Measurements from ENCODE around the gene ARHGAP42.

The ARHGAP42 gene

GRCh38 chr11:100769165-100769564 lies 82.1 kb downstream of the ARHGAP42 start:
- no peak for DNase-seq

DNA sequence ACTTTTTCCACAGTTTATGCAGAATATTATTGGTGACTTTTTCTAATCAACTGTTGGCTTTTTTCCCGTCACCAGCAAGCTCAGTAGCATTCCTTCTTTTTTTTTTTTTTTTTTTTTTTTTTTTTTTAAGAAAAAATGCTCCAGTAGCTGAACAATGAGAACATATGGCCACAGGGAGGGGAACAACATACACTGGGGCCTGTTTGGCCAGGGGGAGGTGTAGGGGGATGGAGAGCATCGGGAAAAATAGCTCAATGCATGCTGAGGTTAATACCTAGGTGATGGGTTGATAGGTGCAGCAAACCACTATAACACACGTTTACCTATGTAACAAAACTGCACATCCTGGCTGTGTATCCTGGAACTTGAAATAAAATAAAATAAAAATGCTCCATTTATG lies 82.5 kb downstream of the ARHGAP42 start:
- no peak for DNase-seq

GRCh38 chr11:100774132-100774531 lies 87.0 kb downstream of the ARHGAP42 start:
- DNase-seq = no peak

DNA sequence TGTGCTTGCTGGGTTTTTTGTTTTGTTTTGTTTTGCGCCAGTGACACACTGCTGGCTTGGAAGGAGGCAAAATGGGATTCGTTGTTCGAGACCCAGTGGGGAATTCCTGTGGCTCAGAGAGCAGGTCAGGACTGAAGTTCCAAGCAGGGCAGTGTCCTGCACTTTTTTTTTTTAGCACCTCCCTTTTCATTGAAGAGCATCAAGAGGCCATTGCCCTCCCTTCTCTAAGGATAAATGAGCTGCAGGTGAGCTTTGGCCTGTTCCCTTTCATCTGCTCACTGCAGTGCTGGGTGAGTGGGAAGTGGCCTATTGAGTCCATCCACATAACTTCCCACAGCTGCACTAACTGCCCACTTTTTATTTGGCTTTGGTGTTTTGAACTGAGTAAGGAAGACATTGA lies 87.8 kb downstream of the ARHGAP42 start:
- DNase-seq = no peak

DNA sequence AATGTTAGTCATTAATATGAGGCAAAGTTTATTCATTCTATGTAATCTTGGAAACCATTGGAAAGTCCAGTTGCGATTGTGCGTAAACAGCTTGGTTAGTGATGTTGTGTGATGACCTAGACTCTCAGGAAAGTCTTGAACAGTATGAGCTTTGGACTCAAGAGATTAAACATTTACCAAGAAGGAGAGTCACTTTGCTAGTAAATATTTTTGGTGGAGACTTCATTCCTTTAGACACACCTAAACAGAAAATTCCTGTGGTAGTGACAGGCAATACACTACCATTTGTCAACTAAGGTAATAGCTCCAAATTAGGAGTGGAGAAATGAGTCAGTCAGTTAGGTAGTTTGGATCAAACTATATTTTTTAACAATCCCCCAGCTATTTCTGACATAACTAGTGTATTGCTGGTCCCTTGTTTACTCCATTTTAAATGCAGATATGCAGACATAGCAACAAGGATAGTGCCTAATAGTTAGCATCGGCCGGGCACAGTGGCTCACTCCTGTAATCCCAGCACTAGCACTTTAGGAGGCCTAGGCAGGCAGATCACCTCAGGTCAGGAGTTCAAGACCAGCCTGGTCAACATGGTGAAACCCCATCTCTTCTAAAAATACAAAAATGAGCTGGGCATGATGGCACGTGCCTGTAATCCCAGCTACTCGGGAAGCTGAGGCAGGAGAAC lies 89.3 kb downstream of the ARHGAP42 start:
- DNase-seq = no peak

- DNase-seq = no peak
Observed at GRCh38 chr11:100777103-100777502, 90.0 kb downstream of the ARHGAP42 start.

DNA sequence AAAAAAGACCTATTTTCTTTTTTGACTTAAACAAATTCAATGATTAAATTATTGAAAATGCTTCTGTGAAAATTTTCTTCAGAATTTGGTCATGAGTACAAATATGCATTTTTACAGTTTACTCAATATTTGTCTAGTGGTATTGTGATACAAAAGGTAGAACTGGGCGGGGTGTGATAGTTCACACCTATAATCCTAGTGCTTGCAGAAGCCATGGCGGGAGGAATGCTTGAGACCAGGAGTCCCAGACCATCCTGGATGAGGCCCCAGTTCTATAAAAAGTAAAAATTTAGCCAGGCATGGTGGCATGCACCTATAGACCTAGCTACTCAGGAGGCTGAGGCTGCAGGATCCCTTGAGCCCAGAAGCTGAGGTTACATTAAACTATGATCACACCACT lies 90.6 kb downstream of the ARHGAP42 start:
- no peak for DNase-seq

- no peak for DNase-seq
Observed at GRCh38 chr11:100778166-100778785, 91.2 kb downstream of the ARHGAP42 start.

DNA sequence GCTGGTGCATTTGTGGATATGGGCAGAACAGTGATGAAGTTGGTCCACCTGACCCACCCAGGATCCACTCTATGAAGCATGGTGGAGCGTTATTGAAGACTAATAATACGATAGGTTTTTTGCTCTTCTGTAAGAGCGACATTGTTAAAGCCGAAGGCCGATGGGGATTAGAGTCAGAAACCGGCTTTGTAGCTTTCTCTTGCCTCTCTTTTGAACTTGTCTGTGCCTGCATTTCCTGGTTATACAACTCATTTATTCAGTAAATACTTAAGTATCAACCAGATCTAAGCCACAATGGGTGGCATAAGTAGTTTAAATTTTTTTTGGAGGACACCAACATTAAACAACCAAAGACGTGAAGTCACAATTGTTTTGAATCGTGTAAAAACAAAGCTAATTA lies 93.4 kb downstream of the ARHGAP42 start:
- DNase-seq = no peak

- DNase-seq = no peak
Observed at GRCh38 chr11:100785148-100785983, 98.3 kb downstream of the ARHGAP42 start.

GRCh38 chr11:100788561-100789295 lies 101.6 kb downstream of the ARHGAP42 start:
- no peak for DNase-seq

- no peak for DNase-seq
Observed at GRCh38 chr11:100789500-100789899, 102.4 kb downstream of the ARHGAP42 start.

DNA sequence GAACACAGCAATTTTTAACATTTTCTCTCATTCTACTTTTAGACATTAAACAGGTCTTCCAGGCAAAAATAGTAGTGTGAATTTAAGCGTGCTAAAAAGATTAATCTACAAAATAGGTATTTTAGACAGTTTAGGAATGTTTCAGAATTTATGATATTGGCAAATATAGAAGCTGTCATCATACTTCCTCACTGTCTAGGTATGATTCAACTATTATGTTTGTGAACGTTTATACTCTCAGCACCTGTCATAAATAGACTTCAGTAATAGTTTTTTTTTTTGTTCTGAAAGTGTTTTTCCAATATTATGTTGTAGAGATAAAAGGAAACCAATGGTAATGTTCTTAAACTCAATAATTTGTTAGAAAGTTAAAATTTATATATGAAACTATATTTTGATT lies 103.0 kb downstream of the ARHGAP42 start:
- no peak for DNase-seq

DNA sequence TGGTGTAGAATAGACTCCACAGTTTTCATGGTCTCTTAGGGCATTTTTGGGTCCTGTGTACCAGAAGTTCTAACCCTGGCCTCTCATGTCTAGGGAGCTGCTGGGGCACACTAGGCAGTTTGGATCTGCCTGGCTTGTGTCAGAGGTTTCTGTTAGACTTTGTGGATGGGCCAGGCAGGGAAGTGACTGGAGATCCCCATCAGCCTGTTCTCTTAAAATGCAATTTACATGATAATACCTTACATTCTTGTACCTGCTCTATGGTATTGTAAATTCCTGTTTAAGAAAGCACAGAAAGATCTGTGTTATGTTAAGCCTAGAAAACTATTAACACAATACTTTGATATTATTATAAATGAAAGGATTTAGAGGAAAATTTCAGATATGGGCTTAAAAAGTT lies 104.0 kb downstream of the ARHGAP42 start:
- no peak for DNase-seq

- no peak for DNase-seq
Observed at GRCh38 chr11:100791860-100792259, 104.8 kb downstream of the ARHGAP42 start.

DNA sequence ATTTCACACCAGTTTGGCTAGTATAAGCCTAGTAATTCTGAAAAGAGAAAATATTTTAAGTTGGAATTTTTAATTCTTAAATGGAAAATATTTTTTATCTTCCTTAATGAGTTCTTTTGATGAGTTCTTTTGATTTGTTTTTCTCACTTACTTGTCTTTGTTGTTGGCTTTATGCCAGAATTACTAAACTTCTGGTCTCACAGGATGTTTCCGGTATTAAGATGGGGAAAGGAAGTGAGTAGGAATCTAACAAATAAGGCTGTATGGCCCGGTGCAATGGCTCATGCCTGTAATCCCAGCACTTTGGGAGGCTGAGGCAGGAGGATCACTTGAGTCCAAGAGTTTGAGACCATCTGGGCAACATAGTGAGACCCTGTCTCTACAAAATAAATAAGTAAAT lies 106.4 kb downstream of the ARHGAP42 start:
- no peak for DNase-seq

GRCh38 chr11:100794446-100794845 lies 107.4 kb downstream of the ARHGAP42 start:
- DNase-seq = no peak

GRCh38 chr11:100799445-100799844 lies 112.4 kb downstream of the ARHGAP42 start:
- no peak for DNase-seq

GRCh38 chr11:100800202-100800601 lies 113.1 kb downstream of the ARHGAP42 start:
- no peak for DNase-seq

- DNase-seq = no peak
Observed at GRCh38 chr11:100801225-100801999, 114.3 kb downstream of the ARHGAP42 start.

- no peak for DNase-seq
Observed at GRCh38 chr11:100805506-100806199, 118.6 kb downstream of the ARHGAP42 start.

GRCh38 chr11:100806296-100806695 lies 119.2 kb downstream of the ARHGAP42 start:
- DNase-seq = no peak
